Activated T-cell treated with anti-CD3 and anti-CD28 coated beads, Interleukin-2, amount 50 U/mL, for 72 hours (primary cell): Measurements from ENCODE around the gene USP20. TPM values are rescaled to one million over a fixed set of nuclear protein-coding genes. Genes with fewer than 3 reads are reported as not detected.

Experiments used
- ATAC-seq, 2 donors: fragments of 150-1000 bp; cut with Tn5 transposase; replicated peaks in 1 of 2; 2 replicates each; pipeline ENCODE4 v1.10.0; 2021; ENCODE audit warnings: moderate library complexity in 2 of 2, mild to moderate bottlenecking in 1 of 2
- DNase-seq, 2 donors: peaks; one replicate each; pipeline ENCODE4 v3.0.0; 2021 to 2022; ENCODE audit warnings: mixed read lengths in 1 of 2
- H3K27ac Mint-ChIP-seq: one replicate; pipeline ENCODE4 v1.8.0; 2022; ENCODE audit warnings: mild to moderate bottlenecking, moderate library complexity, mixed read lengths
- H3K27me3 Mint-ChIP-seq: one replicate; pipeline ENCODE4 v1.8.0; 2022; ENCODE audit warnings: low read depth, mixed read lengths
- H3K36me3 Mint-ChIP-seq, 2 donors: one replicate each; pipeline ENCODE4 v1.8.0; 2022; ENCODE audit warnings: mixed read lengths in 2 of 2, mild to moderate bottlenecking in 1 of 2; ENCODE audit not compliant: insufficient read depth in 2 of 2
- H3K4me1 Mint-ChIP-seq: one replicate; pipeline ENCODE4 v1.8.0; 2022; ENCODE audit warnings: low read depth, mixed read lengths
- H3K4me3 Mint-ChIP-seq, 2 donors: one replicate each; pipeline ENCODE4 v1.8.0; 2022; ENCODE audit warnings: mild to moderate bottlenecking in 2 of 2, mixed read lengths in 2 of 2, moderate library complexity in 2 of 2
- H3K9me3 Mint-ChIP-seq, 2 donors: one replicate each; pipeline ENCODE4 v1.8.0; 2022; ENCODE audit warnings: mixed read lengths in 2 of 2
- total RNA-seq, 2 donors: library from RNA; stranded (reverse); gene quantifications; one replicate each; pipeline ENCODE4 v1.2.3, GENCODE V29; 2022

Gene USP20
- total RNA-seq, 2 donors from 2014 or later, result 74.4 to 77.9 TPM

- no peak for ATAC-seq
- H3K27ac Mint-ChIP-seq, result no peak overlapping the region
- DNase-seq, result no peak
- H3K4me3 Mint-ChIP-seq, result no peak overlapping the region
- H3K36me3 Mint-ChIP-seq, result peaks cover 0 to 11% of the 10 kb centered on the region in 2 donors
- H3K9me3 Mint-ChIP-seq, result no peaks in the 10 kb centered on the region
- H3K27me3 Mint-ChIP-seq, result no peaks in the 10 kb centered on the region
- H3K4me1 Mint-ChIP-seq, result peaks cover 25% of the 10 kb centered on the region
Observed at GRCh38 chr9:129875687-129876395, 40.6 kb downstream of the USP20 start.

- Mint-ChIP-seq H3K27ac (peak overlapping the region; percentile 33), H3K9me3 (no peaks in the 10 kb centered on the region), H3K27me3 (no peaks in the 10 kb centered on the region), H3K36me3 (peaks cover 0 to 9% of the 10 kb centered on the region in 2 donors), H3K4me3 (no peak overlapping the region), H3K4me1 (peaks cover 17% of the 10 kb centered on the region)
- ATAC-seq (no peak), DNase-seq (no peak)
Observed at GRCh38 chr9:129876815-129877214, 41.6 kb downstream of the USP20 start.

- H3K27ac Mint-ChIP-seq, result peak overlapping the region; percentile 55
- no peaks in the 10 kb centered on the region for H3K27me3 Mint-ChIP-seq
- peak in 1 of 2 donors; percentile 5 for ATAC-seq
- H3K4me1 Mint-ChIP-seq, result peaks cover 13% of the 10 kb centered on the region
- peaks cover 0 to 10% of the 10 kb centered on the region in 2 donors for H3K36me3 Mint-ChIP-seq
- H3K9me3 Mint-ChIP-seq, result no peaks in the 10 kb centered on the region
- H3K4me3 Mint-ChIP-seq, result no peak overlapping the region
- no peak for DNase-seq
Observed at GRCh38 chr9:129878291-129878690, 43.0 kb downstream of the USP20 start.

GRCh38 chr9:129879103-129879699, 43.9 kb downstream of the USP20 start:
- Mint-ChIP-seq H3K9me3 (no peaks in the 10 kb centered on the region), H3K4me3 (no peak overlapping the region), H3K27ac (no peak overlapping the region), H3K36me3 (peaks cover 0 to 4% of the 10 kb centered on the region in 2 donors), H3K27me3 (no peaks in the 10 kb centered on the region), H3K4me1 (peaks cover 11% of the 10 kb centered on the region)
- DNase-seq (no peak), ATAC-seq (peak in 1 of 2 donors; percentile 2)

- no peaks in the 10 kb centered on the region for H3K27me3 Mint-ChIP-seq
- no peak for ATAC-seq
- peaks cover 2 to 8% of the 10 kb centered on the region in 2 donors for H3K36me3 Mint-ChIP-seq
Observed at GRCh38 chr9:129879991-129880653, 44.9 kb downstream of the USP20 start.

GRCh38 chr9:129880654-129881546, 45.6 kb downstream of the USP20 start:
- Mint-ChIP-seq H3K9me3 (no peaks in the 10 kb centered on the region), H3K27me3 (no peaks in the 10 kb centered on the region), H3K4me3 (no peak overlapping the region), H3K27ac (peak overlapping the region; percentile 54), H3K4me1 (peaks cover 20% of the 10 kb centered on the region), H3K36me3 (peaks cover 2 to 8% of the 10 kb centered on the region in 2 donors)
- ATAC-seq, result no peak
- DNase-seq, result no peak

More at GRCh38 chr9:129879991-129880653, 44.9 kb downstream of the USP20 start:
- no peaks in the 10 kb centered on the region for H3K9me3 Mint-ChIP-seq
- peaks cover 16% of the 10 kb centered on the region for H3K4me1 Mint-ChIP-seq
- H3K4me3 Mint-ChIP-seq, result no peak overlapping the region
- no peak for DNase-seq
- H3K27ac Mint-ChIP-seq, result peak overlapping the region; percentile 57

- Mint-ChIP-seq H3K9me3 (no peaks in the 10 kb centered on the region), H3K27me3 (no peaks in the 10 kb centered on the region), H3K36me3 (peaks cover 2 to 8% of the 10 kb centered on the region in 2 donors), H3K4me1 (peaks cover 27% of the 10 kb centered on the region), H3K27ac (peak overlapping the region; percentile 5), H3K4me3 (no peak overlapping the region)
- DNase-seq (no peak), ATAC-seq (no peak)
Observed at GRCh38 chr9:129881547-129882324, 46.5 kb downstream of the USP20 start.

- Mint-ChIP-seq H3K27me3 (no peaks in the 10 kb centered on the region), H3K4me1 (peaks cover 52% of the 10 kb centered on the region), H3K9me3 (no peaks in the 10 kb centered on the region), H3K36me3 (peaks cover 4 to 15% of the 10 kb centered on the region in 2 donors), H3K4me3 (peak overlapping the region; percentile 87), H3K27ac (peak overlapping the region; percentile 96)
- ATAC-seq (peak; percentile 46 to 54), DNase-seq (peak; percentile 96 to 98)
Observed at GRCh38 chr9:129884220-129885017, 49.2 kb downstream of the USP20 start.

- ATAC-seq, result no peak
Observed at GRCh38 chr9:129885018-129885669, 49.9 kb downstream of the USP20 start.

GRCh38 chr9:129885670-129886106, 50.4 kb downstream of the USP20 start:
- Mint-ChIP-seq H3K9me3 (no peaks in the 10 kb centered on the region), H3K36me3 (peaks cover 10 to 22% of the 10 kb centered on the region in 2 donors), H3K27me3 (no peaks in the 10 kb centered on the region), H3K4me3 (peak overlapping the region; percentile 87), H3K27ac (peak overlapping the region; percentile 96), H3K4me1 (peaks cover 64% of the 10 kb centered on the region)
- ATAC-seq (peak; percentile 30 to 34), DNase-seq (peak; percentile 96 to 97)

More at GRCh38 chr9:129885018-129885669, 49.9 kb downstream of the USP20 start:
- peak; percentile 67 to 70 for DNase-seq
- Mint-ChIP-seq H3K4me3 (peak overlapping the region; percentile 87), H3K27ac (peak overlapping the region; percentile 96), H3K36me3 (peaks cover 9 to 21% of the 10 kb centered on the region in 2 donors), H3K9me3 (no peaks in the 10 kb centered on the region), H3K4me1 (peaks cover 59% of the 10 kb centered on the region), H3K27me3 (no peaks in the 10 kb centered on the region)
